ENCODE data around the gene GPR84. TPM values are rescaled to one million over a fixed set of nuclear protein-coding genes. Genes with fewer than 3 reads are reported as not detected.

The GPR84 gene
- total and polyA plus RNA-seq, 2 of the 8 experiments (the other 6 are each of a cell fraction or from before 2014, with no cell fraction given) = 0.09 TPM; not detected in 1

GRCh38 chr12:54387114-54387467 lies 22.8 kb upstream of the GPR84 start (continued):
- no peak for TF ChIP-seq SRF (IDR thresholded peaks at IDR 0.05; ENCODE audit: low read depth, low read length)

Data from H1 (cell line).